ENCODE measurements around the gene SPAG16.

The SPAG16 gene

DNA sequence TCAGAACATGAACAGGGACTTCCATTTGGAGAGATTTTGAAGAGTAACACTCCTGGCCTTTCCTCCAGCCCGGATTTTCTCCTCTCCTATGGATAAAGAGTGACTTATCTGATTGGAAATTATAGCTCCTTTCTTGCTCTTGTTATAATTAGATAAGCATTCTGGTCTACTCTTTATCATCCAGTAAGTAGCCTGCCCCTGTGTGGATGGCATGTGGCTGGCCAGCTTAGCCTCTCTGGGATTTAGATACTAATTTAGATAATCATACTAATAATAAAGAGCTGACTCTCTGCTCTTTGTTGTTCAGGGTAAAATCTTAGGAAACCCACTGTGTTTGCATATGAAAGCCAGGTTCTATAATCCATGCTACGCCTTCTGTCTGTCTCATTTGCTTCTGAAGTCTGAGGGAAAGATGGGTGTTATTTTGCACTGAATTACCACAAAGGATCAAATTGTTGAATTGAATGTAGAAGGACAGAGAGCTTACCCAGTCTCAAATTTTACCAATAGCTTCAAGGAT lies 438.8 kb downstream of the SPAG16 start:
- H3K9ac ChIP-seq (ENCODE audit: low read depth, low read length), result no peak overlapping the region
- H3K36me3 ChIP-seq (ENCODE audit: insufficient read depth, low read depth, low read length), result no peaks in the 10 kb centered on the region
- H3K9me3 ChIP-seq (ENCODE audit: insufficient read depth, low read depth, low read length), result no peaks in the 10 kb centered on the region
- H3K27me3 ChIP-seq (ENCODE audit: insufficient read depth, low read length), result no peaks in the 10 kb centered on the region
- no peak overlapping the region for H3K4me3 ChIP-seq (ENCODE audit: low read length)
- peaks cover 12% of the 10 kb centered on the region for H3K4me1 ChIP-seq (ENCODE audit: insufficient read depth, low read length)
- no peak overlapping the region for H3K27ac ChIP-seq (ENCODE audit: low read length)

DNA sequence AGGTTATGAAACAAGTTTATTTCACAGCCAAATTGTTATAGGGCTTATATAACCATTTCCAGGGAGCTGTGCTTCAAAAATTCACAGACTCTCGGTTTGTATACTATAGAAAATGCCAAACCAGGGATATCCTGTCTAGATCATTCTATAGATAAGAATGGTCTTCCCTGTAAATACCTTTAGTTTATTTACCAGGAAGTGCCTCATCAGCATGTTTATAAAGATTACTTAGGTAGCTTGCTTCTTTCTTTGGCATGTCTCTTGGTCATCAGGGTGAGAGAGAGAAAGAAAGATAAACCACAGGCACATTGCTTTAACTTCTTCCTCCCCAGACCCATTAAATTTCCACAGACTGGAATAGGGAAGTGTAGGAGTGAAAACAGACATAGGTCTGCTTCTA lies 439.4 kb downstream of the SPAG16 start:
- H3K9me3 ChIP-seq (ENCODE audit: insufficient read depth, low read depth, low read length), result no peaks in the 10 kb centered on the region
- no peak overlapping the region for H3K9ac ChIP-seq (ENCODE audit: low read depth, low read length)
- H3K36me3 ChIP-seq (ENCODE audit: insufficient read depth, low read depth, low read length), result no peaks in the 10 kb centered on the region
- no peak overlapping the region for H3K4me3 ChIP-seq (ENCODE audit: low read length)
- no peak overlapping the region for H3K27ac ChIP-seq (ENCODE audit: low read length)
- no peaks in the 10 kb centered on the region for H3K27me3 ChIP-seq (ENCODE audit: insufficient read depth, low read length)
- H3K4me1 ChIP-seq (ENCODE audit: insufficient read depth, low read length), result peaks cover 12% of the 10 kb centered on the region

- Histone ChIP-seq H3K27ac (ENCODE audit: low read length) (no peak overlapping the region), H3K9me3 (ENCODE audit: insufficient read depth, low read depth, low read length) (no peaks in the 10 kb centered on the region), H3K9ac (ENCODE audit: low read depth, low read length) (no peak overlapping the region), H3K4me1 (ENCODE audit: insufficient read depth, low read length) (peaks cover 12% of the 10 kb centered on the region), H3K4me3 (ENCODE audit: low read length) (no peak overlapping the region), H3K36me3 (ENCODE audit: insufficient read depth, low read depth, low read length) (no peaks in the 10 kb centered on the region), H3K27me3 (ENCODE audit: insufficient read depth, low read length) (no peaks in the 10 kb centered on the region)
Observed at GRCh38 chr2:213726101-213726500, 441.8 kb downstream of the SPAG16 start.

- Histone ChIP-seq H3K4me1 (ENCODE audit: insufficient read depth, low read length) (no peaks in the 10 kb centered on the region), H3K27ac (ENCODE audit: low read length) (no peak overlapping the region), H3K9ac (ENCODE audit: low read depth, low read length) (no peak overlapping the region), H3K36me3 (ENCODE audit: insufficient read depth, low read depth, low read length) (no peaks in the 10 kb centered on the region), H3K9me3 (ENCODE audit: insufficient read depth, low read depth, low read length) (no peaks in the 10 kb centered on the region), H3K27me3 (ENCODE audit: insufficient read depth, low read length) (no peaks in the 10 kb centered on the region), H3K4me3 (ENCODE audit: low read length) (no peak overlapping the region)
Observed at GRCh38 chr2:213733893-213734292, 449.6 kb downstream of the SPAG16 start.

- no peaks in the 10 kb centered on the region for H3K36me3 ChIP-seq (ENCODE audit: insufficient read depth, low read depth, low read length)
- H3K27ac ChIP-seq (ENCODE audit: low read length), result no peak overlapping the region
- no peak overlapping the region for H3K9ac ChIP-seq (ENCODE audit: low read depth, low read length)
- no peaks in the 10 kb centered on the region for H3K4me1 ChIP-seq (ENCODE audit: insufficient read depth, low read length)
- H3K4me3 ChIP-seq (ENCODE audit: low read length), result no peak overlapping the region
- H3K9me3 ChIP-seq (ENCODE audit: insufficient read depth, low read depth, low read length), result no peaks in the 10 kb centered on the region
- H3K27me3 ChIP-seq (ENCODE audit: insufficient read depth, low read length), result no peaks in the 10 kb centered on the region
Observed at GRCh38 chr2:213740453-213740852, 456.2 kb downstream of the SPAG16 start.

DNA sequence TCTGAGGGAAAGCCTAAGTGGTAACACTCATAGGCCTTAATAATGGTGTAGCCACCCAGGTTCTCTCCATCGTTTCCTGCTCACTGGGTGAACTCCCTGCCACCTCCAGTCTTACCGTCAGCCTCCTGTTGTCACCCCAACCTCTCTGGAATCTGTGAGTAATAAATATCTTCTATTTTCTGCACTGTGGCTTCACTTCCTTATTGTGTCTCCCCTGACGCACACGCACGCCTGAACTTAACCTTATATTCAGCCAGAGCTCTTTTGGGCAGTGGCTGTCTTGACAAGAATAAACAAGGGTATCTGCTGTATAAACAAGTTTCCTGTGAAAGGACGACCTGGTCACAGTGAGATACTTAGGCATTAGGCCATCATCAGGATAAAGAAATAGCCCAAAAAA lies 467.2 kb downstream of the SPAG16 start:
- H3K4me1 ChIP-seq (ENCODE audit: insufficient read depth, low read length), result no peaks in the 10 kb centered on the region; the same call in 1 of the 2 replicates
- H3K27ac ChIP-seq (ENCODE audit: low read length), result no peak overlapping the region
- no peak overlapping the region for H3K9ac ChIP-seq (ENCODE audit: low read depth, low read length)
- no peaks in the 10 kb centered on the region for H3K36me3 ChIP-seq (ENCODE audit: insufficient read depth, low read depth, low read length)
- H3K9me3 ChIP-seq (ENCODE audit: insufficient read depth, low read depth, low read length), result no peaks in the 10 kb centered on the region
- H3K27me3 ChIP-seq (ENCODE audit: insufficient read depth, low read length), result no peaks in the 10 kb centered on the region
- no peak overlapping the region for H3K4me3 ChIP-seq (ENCODE audit: low read length)

DNA sequence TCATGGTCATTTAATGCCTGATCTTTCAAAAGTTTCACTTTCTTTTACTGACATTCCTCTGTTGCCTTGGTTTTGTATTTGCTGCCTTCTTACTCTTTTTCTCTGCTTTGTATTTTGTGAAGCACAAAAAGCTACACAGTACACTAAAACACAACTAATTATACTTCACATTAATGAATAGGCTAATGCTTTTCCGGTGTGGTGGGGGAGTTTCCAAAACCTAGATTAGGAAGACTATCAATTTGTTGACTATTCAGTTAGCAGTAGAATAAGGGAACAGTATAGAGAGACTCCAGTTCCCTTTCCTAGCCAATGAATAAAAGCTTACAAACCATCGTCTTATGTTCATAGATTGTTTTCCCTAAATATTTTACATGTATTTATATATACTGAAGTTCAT lies 468.3 kb downstream of the SPAG16 start:
- H3K36me3 ChIP-seq (ENCODE audit: insufficient read depth, low read depth, low read length), result no peaks in the 10 kb centered on the region
- H3K9me3 ChIP-seq (ENCODE audit: insufficient read depth, low read depth, low read length), result no peaks in the 10 kb centered on the region
- no peak overlapping the region for H3K9ac ChIP-seq (ENCODE audit: low read depth, low read length)
- no peak overlapping the region for H3K4me3 ChIP-seq (ENCODE audit: low read length)
- H3K4me1 ChIP-seq (ENCODE audit: insufficient read depth, low read length), result no peaks in the 10 kb centered on the region; the same call in 1 of the 2 replicates
- H3K27me3 ChIP-seq (ENCODE audit: insufficient read depth, low read length), result no peaks in the 10 kb centered on the region
- no peak overlapping the region for H3K27ac ChIP-seq (ENCODE audit: low read length)

GRCh38 chr2:213757525-213757924 lies 473.3 kb downstream of the SPAG16 start:
- Histone ChIP-seq H3K27ac (ENCODE audit: low read length) (no peak overlapping the region), H3K9me3 (ENCODE audit: insufficient read depth, low read depth, low read length) (no peaks in the 10 kb centered on the region), H3K9ac (ENCODE audit: low read depth, low read length) (no peak overlapping the region), H3K4me1 (ENCODE audit: insufficient read depth, low read length) (no peaks in the 10 kb centered on the region), H3K36me3 (ENCODE audit: insufficient read depth, low read depth, low read length) (no peaks in the 10 kb centered on the region), H3K4me3 (ENCODE audit: low read length) (no peak overlapping the region), H3K27me3 (ENCODE audit: insufficient read depth, low read length) (no peaks in the 10 kb centered on the region)

DNA sequence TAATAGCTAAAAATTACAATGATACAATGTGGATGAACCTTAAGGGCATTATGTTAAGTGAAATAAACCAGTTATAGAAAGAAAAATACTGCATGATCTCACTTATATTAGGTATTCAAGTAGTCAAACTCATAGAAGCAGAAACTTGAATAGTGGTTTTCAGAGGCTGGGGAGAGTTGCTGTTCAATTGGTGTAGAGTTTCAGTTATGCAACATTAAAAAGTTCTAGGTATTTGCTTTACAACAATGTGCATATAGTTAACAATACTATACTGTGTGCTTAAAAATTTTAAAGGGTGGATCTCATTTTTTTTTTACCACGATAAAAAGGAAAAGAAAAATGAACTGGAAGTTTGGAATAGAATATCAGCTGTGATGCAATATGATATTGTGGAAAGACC lies 479.1 kb downstream of the SPAG16 start:
- Histone ChIP-seq H3K36me3 (ENCODE audit: insufficient read depth, low read depth, low read length) (no peaks in the 10 kb centered on the region), H3K27me3 (ENCODE audit: insufficient read depth, low read length) (no peaks in the 10 kb centered on the region), H3K9me3 (ENCODE audit: insufficient read depth, low read depth, low read length) (no peaks in the 10 kb centered on the region), H3K4me3 (ENCODE audit: low read length) (no peak overlapping the region), H3K4me1 (ENCODE audit: insufficient read depth, low read length) (no peaks in the 10 kb centered on the region), H3K9ac (ENCODE audit: low read depth, low read length) (no peak overlapping the region), H3K27ac (ENCODE audit: low read length) (no peak overlapping the region)

DNA sequence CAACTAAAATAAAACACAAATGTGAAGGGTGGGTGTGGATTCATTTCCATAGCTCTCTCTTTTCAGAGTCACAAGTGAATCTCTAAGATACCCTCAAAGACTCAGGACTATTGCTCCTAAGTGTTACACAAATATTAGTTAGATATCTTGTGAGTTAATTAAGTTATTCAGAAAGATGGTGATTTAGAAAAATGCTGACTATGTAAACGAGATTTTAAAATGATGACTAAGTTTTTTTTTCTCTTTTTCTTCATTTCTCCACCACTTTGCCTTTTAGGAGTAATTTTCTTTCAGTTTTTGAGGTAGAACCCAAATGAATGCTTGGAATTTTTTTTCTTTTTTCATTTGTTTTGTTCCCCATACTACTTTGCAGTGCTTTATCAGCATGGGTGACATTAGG lies 479.7 kb downstream of the SPAG16 start:
- Histone ChIP-seq H3K27me3 (ENCODE audit: insufficient read depth, low read length) (no peaks in the 10 kb centered on the region), H3K36me3 (ENCODE audit: insufficient read depth, low read depth, low read length) (no peaks in the 10 kb centered on the region), H3K4me3 (ENCODE audit: low read length) (no peak overlapping the region), H3K27ac (ENCODE audit: low read length) (no peak overlapping the region), H3K9ac (ENCODE audit: low read depth, low read length) (no peak overlapping the region), H3K9me3 (ENCODE audit: insufficient read depth, low read depth, low read length) (no peaks in the 10 kb centered on the region), H3K4me1 (ENCODE audit: insufficient read depth, low read length) (no peaks in the 10 kb centered on the region)

- H3K9me3 ChIP-seq (ENCODE audit: insufficient read depth, low read depth, low read length), result no peaks in the 10 kb centered on the region
- no peaks in the 10 kb centered on the region for H3K27me3 ChIP-seq (ENCODE audit: insufficient read depth, low read length)
- no peak overlapping the region for H3K9ac ChIP-seq (ENCODE audit: low read depth, low read length)
- H3K27ac ChIP-seq (ENCODE audit: low read length), result no peak overlapping the region
- no peaks in the 10 kb centered on the region for H3K36me3 ChIP-seq (ENCODE audit: insufficient read depth, low read depth, low read length)
- H3K4me3 ChIP-seq (ENCODE audit: low read length), result no peak overlapping the region
- no peaks in the 10 kb centered on the region for H3K4me1 ChIP-seq (ENCODE audit: insufficient read depth, low read length)
Observed at GRCh38 chr2:213764849-213765248, 480.6 kb downstream of the SPAG16 start.

DNA sequence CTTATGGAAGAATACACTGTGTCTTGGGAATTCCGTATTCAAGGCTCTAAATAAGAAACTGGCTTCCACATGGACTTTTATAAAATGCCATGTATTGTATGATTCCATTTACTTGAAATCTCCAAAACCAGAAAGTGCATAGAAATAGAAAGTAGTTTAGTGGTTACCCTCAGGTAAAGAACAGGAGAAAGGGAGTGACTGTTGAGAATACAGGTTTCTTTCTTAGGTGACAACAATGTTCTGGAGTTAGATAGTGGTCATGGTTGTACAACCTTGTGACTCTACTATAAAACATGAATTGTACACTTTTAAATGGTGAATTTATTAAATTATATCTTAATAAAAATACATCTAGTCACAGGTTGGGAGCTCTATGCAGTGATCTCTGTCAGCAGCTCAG lies 481.8 kb downstream of the SPAG16 start:
- Histone ChIP-seq H3K27me3 (ENCODE audit: insufficient read depth, low read length) (no peaks in the 10 kb centered on the region), H3K9me3 (ENCODE audit: insufficient read depth, low read depth, low read length) (no peaks in the 10 kb centered on the region), H3K9ac (ENCODE audit: low read depth, low read length) (no peak overlapping the region), H3K4me3 (ENCODE audit: low read length) (no peak overlapping the region), H3K4me1 (ENCODE audit: insufficient read depth, low read length) (no peaks in the 10 kb centered on the region), H3K27ac (ENCODE audit: low read length) (no peak overlapping the region), H3K36me3 (ENCODE audit: insufficient read depth, low read depth, low read length) (no peaks in the 10 kb centered on the region)

- Histone ChIP-seq H3K9me3 (ENCODE audit: insufficient read depth, low read depth, low read length) (no peaks in the 10 kb centered on the region), H3K4me3 (ENCODE audit: low read length) (no peak overlapping the region), H3K27ac (ENCODE audit: low read length) (no peak overlapping the region), H3K4me1 (ENCODE audit: insufficient read depth, low read length) (no peaks in the 10 kb centered on the region), H3K9ac (ENCODE audit: low read depth, low read length) (no peak overlapping the region), H3K36me3 (ENCODE audit: insufficient read depth, low read depth, low read length) (no peaks in the 10 kb centered on the region), H3K27me3 (ENCODE audit: insufficient read depth, low read length) (no peaks in the 10 kb centered on the region)
Observed at GRCh38 chr2:213766465-213766901, 482.2 kb downstream of the SPAG16 start.

Measured in iPS-20b (cell line).